SIG-M5 (cell line): ENCODE data around the gene ANKRD28.
"Not testable (repeated sequence)": the region's sequence is repeated elsewhere in the genome, so short reads cannot be mapped to it uniquely, and the experiment has no call there.

Source experiments
- DNase-seq: peaks from one replicate; lab custom pipeline; 2025; lab: John Stamatoyannopoulos, UW

ANKRD28 gene

GRCh38 chr3:15797642-15798303 is at the start of gene ANKRD28:
Gene ANKRD28 (minus strand): TSS chr3:15797979. CDS start chr3:15796521, 1,458 bp downstream.
- DNase-seq = peak; percentile 91

DNA sequence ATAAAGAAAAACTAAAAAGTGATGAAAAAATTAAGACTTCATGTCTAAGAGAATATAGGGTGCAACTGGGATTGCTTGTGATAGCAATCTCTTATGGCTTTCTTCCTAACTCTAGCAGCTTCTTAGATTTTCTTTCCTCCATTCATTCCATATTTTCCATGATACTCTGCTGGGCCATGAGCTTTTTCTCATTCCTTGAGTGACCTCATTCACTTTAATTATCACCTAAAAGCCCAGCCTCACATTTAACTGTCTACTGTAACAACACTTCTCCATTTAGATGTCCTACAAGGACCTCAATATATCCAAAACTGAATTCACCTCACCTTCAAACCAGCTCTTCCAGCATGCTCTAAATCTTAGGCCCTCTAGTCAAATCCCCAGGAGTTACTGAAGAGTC is 49.5 kb upstream of the ANKRD28 start:
- DNase-seq = no peak

GRCh38 chr3:15846606-15847005 is 48.8 kb upstream of the ANKRD28 start:
- DNase-seq = no peak

GRCh38 chr3:15845475-15845874 is 47.7 kb upstream of the ANKRD28 start:
- no peak for DNase-seq

DNA sequence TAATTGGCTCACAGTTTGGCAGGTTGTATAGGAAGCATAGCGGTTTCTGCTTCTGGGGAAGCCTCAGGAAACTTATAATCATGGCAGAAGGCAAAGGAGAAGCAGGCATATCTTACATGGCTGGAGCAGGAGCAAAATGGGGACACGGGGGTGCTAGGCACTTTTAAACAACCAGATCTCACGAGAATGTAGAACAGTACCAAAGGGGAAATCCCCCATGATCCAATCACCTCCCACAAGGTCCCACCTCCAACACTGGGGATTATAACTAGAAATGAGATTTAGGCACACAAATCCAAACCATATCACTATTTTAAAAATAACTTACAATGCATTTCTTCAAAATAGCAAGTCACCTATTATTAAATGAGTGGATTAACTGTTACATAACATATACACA is 47.1 kb upstream of the ANKRD28 start:
- DNase-seq = no peak

DNA sequence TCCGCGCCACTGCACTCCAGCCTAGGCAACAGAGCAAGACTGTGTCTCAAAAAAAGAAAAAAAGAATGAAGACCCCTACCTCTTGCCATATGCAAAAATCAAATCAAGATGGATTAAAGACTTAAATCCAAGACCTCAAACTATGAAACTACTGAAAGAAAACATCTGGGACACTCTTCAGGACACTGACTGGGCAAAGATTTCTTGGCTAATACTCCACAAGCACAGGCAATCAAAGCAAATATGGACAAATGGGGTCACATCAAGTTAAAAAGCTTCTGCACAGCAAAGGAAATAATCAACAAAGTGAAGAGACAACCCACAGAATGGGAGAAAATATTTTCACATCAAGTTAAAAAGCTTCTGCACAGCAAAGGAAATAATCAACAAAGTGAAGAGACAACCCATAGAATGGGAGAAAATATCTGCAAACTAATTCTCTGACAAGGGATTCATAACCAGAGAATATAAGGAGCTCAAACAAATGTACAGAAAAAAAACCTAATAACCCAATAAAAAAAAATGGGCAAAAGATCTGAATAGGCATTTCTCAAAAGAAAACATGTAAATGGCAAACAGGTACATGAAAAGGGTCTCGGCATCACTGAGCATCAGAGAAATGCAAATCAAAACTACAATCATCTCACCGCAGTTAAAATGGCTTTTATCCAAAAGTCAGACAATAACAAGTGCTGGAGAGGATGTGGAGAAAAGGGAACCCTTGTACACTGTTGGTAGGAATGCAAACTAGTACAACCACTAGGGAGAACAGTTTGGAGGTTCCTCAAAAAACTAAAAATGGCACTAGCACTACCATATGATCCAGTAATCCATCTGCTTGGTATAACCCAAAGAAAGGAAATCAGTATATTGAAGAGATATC is 43.6 kb upstream of the ANKRD28 start:
- not testable (repeated sequence) for DNase-seq

GRCh38 chr3:15839568-15839967 is 41.8 kb upstream of the ANKRD28 start:
- DNase-seq = no peak

- no peak for DNase-seq
Measured at GRCh38 chr3:15831927-15832326, 34.1 kb upstream of the ANKRD28 start.

GRCh38 chr3:15825016-15825415 is 27.2 kb upstream of the ANKRD28 start:
- DNase-seq = no peak

- no peak for DNase-seq
Measured at GRCh38 chr3:15823092-15823491, 25.3 kb upstream of the ANKRD28 start.

- DNase-seq = no peak
Measured at GRCh38 chr3:15822281-15822680, 24.5 kb upstream of the ANKRD28 start.

GRCh38 chr3:15820911-15821310 is 23.1 kb upstream of the ANKRD28 start:
- no peak for DNase-seq

- no peak for DNase-seq
Measured at GRCh38 chr3:15819576-15819975, 21.8 kb upstream of the ANKRD28 start.

DNA sequence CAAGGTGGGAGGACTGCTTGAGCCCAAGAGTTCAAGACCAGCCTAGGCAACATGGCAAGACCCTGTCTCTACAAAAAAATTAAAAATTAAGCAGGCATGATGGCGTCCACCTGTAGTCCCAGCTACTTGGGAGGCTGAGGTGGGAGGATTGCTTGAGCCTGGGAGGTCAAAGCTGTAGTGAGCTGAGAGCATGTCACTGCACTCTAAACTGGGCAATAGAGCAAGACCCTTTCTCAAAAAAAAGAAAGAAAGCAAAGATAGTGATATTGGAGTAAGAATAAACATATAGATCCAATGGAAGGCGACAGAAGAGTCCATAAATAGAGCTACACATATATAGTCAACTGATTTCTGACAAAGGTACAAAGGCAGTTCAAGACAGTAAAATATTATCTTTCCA is 21.3 kb upstream of the ANKRD28 start:
- DNase-seq = no peak

- DNase-seq = no peak
Measured at GRCh38 chr3:15815696-15816095, 17.9 kb upstream of the ANKRD28 start.

DNA sequence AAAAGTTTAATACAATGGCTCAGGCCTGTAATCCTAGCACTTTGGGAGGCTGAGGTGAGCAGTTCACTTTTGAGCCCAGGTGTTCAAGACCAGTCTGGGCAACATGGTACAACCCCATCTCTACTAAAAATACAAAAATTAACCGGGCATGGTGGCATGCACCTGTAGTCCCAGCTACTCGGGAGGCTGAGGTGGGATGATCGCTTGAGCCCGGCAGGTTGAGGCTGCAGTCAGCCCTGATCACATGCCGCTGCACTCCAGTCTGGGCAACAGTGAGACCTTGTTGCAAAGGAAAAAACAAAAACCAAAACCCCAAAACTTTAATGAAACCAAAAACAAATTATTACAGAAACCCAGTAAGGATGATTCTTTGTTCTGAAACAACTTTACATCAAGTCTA is 15.3 kb upstream of the ANKRD28 start:
- DNase-seq = not testable (repeated sequence)

- no peak for DNase-seq
Measured at GRCh38 chr3:15812183-15812582, 14.4 kb upstream of the ANKRD28 start.

DNA sequence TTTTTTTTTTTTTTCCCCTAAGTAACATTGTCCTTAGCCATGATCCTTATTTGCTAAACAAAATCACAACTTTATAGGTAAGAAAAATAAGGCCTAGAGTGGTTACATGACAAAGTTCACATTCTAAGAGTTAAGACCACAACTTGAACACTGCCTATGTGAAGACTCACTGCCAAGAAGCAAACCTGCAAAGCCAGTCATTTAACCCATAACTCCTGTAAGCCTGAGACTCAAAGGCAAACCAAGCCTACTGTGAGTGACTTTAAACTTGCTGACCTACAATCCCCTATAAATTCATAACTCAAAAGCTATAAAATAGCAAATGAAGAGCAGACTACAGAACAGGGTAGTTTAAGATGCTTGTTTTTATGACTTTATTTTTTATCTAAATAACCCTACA is 12.9 kb upstream of the ANKRD28 start:
- DNase-seq = no peak

DNA sequence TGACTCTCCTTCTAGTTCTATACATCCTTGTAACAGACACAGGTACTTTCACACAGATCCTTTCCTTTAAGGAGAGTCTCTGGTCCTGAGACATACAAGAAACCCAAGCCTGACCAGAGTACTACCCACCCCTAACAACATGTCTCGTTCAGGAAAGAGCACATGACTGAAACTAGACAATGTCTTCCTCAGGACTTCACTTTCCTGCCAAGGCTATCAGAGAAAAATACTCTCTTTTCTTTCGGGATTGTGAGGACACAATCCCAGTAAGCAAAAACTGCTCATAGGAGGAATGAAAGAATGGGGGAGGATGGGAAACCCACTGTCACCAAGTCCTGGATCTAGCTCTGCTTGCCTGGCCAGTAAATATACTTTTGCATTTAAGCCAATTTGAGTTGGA is 11.5 kb upstream of the ANKRD28 start:
- DNase-seq = no peak

- DNase-seq = no peak
Measured at GRCh38 chr3:15808679-15809310, 11.0 kb upstream of the ANKRD28 start.

GRCh38 chr3:15805756-15806266 is 8.0 kb upstream of the ANKRD28 start:
- DNase-seq = peak; percentile 94

DNA sequence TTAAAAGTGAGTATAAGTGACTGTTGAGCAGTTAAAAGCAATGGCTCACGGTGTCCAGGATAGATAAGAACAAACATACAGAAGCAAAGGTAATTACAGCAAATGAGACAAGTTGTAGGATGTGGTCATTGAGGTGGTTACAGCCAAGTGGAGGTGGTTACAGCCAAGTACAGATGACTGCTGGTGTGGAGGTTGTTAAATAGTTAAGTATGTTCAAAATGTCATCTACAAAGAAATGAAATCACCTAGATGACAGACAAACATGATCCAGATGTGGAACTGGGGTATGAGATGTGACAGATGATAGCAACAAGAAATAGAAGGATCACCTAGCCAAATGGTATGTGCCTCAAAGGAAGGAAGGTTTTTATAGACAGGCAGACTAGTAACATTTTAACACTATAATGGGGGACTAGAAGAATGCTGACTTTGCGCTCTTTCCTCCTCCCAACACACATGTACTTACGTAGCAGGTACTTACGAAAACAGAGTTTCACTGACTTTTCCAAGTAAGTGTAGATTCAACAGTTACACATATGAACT is 6.8 kb upstream of the ANKRD28 start:
- DNase-seq = no peak
